Measurements from ENCODE around the gene MAGI1. TPM values are rescaled to one million over a fixed set of nuclear protein-coding genes. Genes with fewer than 3 reads are reported as not detected.
A peak's percentile ranks its signal among the peaks of the same experiment; 100 is the strongest.

The MAGI1 gene
- total and polyA plus RNA-seq, 10 donors, result 3.5 to 104 (median 62.3) TPM

DNA sequence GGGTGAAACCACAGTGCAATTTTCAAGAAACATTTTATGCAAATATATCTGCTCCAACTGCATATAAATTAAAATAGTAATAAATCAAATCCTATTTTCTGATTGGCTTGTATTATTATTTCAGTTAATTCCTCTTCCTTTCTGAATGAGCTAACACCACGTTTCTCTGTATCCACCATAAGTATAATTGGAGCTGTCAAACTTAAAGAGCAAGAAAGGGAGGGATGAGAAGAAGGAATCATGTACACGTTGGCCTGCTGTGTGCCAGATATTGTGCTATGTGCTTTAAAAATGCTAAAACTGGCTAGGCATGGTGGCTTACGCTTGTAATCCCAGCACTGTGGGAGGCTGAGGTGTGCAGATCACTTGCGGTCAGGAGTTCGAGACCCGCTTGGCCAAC is 180.0 kb downstream of the MAGI1 start:
- DNase-seq, result no peak
- 85 to 89% (median 87%) methylated on average over 6 of the region's 6 CpGs for WGBS, 5 donors
- Histone ChIP-seq H3K4me1 (peaks cover 0 to 39% (median 10%) of the 10 kb centered on the region in 6 donors), H3K27ac (peak overlapping the region in 4 of 8 donors; percentile 68 to 83 (median 78)), H3K4me3 (no peak overlapping the region), H3K27me3 (replicated peaks in 1 of 7) (no peaks in the 10 kb centered on the region), H3K9me3 (peaks cover 0 to 11% (median 0%) of the 10 kb centered on the region in 8 donors), H3K36me3 (no peaks in the 10 kb centered on the region)
- intact Hi-C loops (cut with DNase I; ENCODE audit: low total_unique reads), result no loop called here
- TF ChIP-seq POLR2A (IDR thresholded peaks at IDR 0.05) (no peak), POLR2AphosphoS5 (IDR thresholded peaks at IDR 0.05) (no peak), CTCF (IDR thresholded peaks at IDR 0.05 in 8 of 11, conservative IDR thresholded peaks at IDR 0.05 in 3 of 11) (no peak)

- intact Hi-C loops (cut with DNase I; ENCODE audit: low total_unique reads), result no loop called here
- H3K4me1 ChIP-seq, result peaks cover 0 to 39% (median 10%) of the 10 kb centered on the region in 6 donors
- DNase-seq, result no peak
- TF ChIP-seq POLR2AphosphoS5 (IDR thresholded peaks at IDR 0.05) (no peak), CTCF (IDR thresholded peaks at IDR 0.05 in 8 of 11, conservative IDR thresholded peaks at IDR 0.05 in 3 of 11) (no peak), POLR2A (IDR thresholded peaks at IDR 0.05) (no peak)
- no peak overlapping the region for H3K4me3 ChIP-seq
- WGBS, 5 donors, result 42 to 75% (median 61%) methylated on average over 3 of the region's 3 CpGs
- H3K36me3 ChIP-seq, result no peaks in the 10 kb centered on the region
- H3K9me3 ChIP-seq, result peaks cover 0 to 11% (median 0%) of the 10 kb centered on the region in 8 donors
- H3K27ac ChIP-seq, result peak overlapping the region; percentile 19 to 83 (median 67)
- no peaks in the 10 kb centered on the region for H3K27me3 ChIP-seq (replicated peaks in 1 of 7)
Observed at GRCh38 chr3:65857327-65857726, 181.4 kb downstream of the MAGI1 start.

- Histone ChIP-seq H3K27ac (peak overlapping the region; percentile 19 to 83 (median 67)), H3K4me1 (peaks cover 0 to 39% (median 10%) of the 10 kb centered on the region in 6 donors), H3K4me3 (no peak overlapping the region), H3K36me3 (no peaks in the 10 kb centered on the region), H3K27me3 (replicated peaks in 1 of 7) (no peaks in the 10 kb centered on the region), H3K9me3 (peaks cover 0 to 11% (median 0%) of the 10 kb centered on the region in 8 donors)
- WGBS, 5 donors, result 45 to 81% (median 59%) methylated on average over 2 of the region's 2 CpGs
- peak in 2 of 3 donors; percentile 44 to 71 for TF ChIP-seq POLR2AphosphoS5 (IDR thresholded peaks at IDR 0.05)
- TF ChIP-seq POLR2A (IDR thresholded peaks at IDR 0.05), result no peak
- intact Hi-C loops (cut with DNase I; ENCODE audit: low total_unique reads), result no loop called here
- DNase-seq, result no peak
Observed at GRCh38 chr3:65856907-65857306, 181.8 kb downstream of the MAGI1 start.

GRCh38 chr3:65855370-65856100 is 183.2 kb downstream of the MAGI1 start:
- no peak for DNase-seq

More at GRCh38 chr3:65855370-65856100, 183.2 kb downstream of the MAGI1 start:
- peaks cover 0 to 11% (median 0%) of the 10 kb centered on the region in 8 donors for H3K9me3 ChIP-seq
- intact Hi-C loops (cut with DNase I; ENCODE audit: low total_unique reads), result no loop called here
- H3K27me3 ChIP-seq (replicated peaks in 1 of 7), result no peaks in the 10 kb centered on the region
- WGBS, 5 donors, result 80 to 100% (median 90%) methylated on average over 3 to 4 of the region's 4 CpGs
- no peaks in the 10 kb centered on the region for H3K36me3 ChIP-seq
- H3K4me1 ChIP-seq, result peaks cover 0 to 39% (median 10%) of the 10 kb centered on the region in 6 donors
- no peak overlapping the region for H3K4me3 ChIP-seq
- no peak for TF ChIP-seq POLR2AphosphoS5 (IDR thresholded peaks at IDR 0.05)
- TF ChIP-seq CTCF (IDR thresholded peaks at IDR 0.05 in 8 of 11, conservative IDR thresholded peaks at IDR 0.05 in 3 of 11), result no peak
- TF ChIP-seq POLR2A (IDR thresholded peaks at IDR 0.05), result no peak
- peak overlapping the region in 7 of 8 donors; percentile 62 to 83 (median 66) for H3K27ac ChIP-seq
